ENCODE results near the gene PTPRH. TPM values are rescaled to one million over a fixed set of nuclear protein-coding genes. Genes with fewer than 3 reads are reported as not detected.

Gene PTPRH
- polyA plus RNA-seq, 1 of the 3 experiments (the other 2 are of a cell fraction): 1.1 TPM

GRCh38 chr19:55209693-55210472 is 582 bp upstream of the PTPRH start (continued):
- TF ChIP-seq NRF1 (IDR thresholded peaks at IDR 0.05; ENCODE audit: low read depth, low read length) (no peak), SMC3 (IDR thresholded peaks at IDR 0.05; ENCODE audit: low read depth, low read length) (no peak), JUND (IDR thresholded peaks at IDR 0.05) (peak; percentile 86), RCOR1 (IDR thresholded peaks at IDR 0.05; ENCODE audit: low read length) (no peak), FOXJ3 (CRISPR knock-in tag; IDR thresholded peaks at IDR 0.05) (no peak), EP300 (IDR thresholded peaks at IDR 0.05; ENCODE audit: borderline replicate concordance in 1 of 2, low read depth in 1 of 2, low read length in 1 of 2) (peak in 1 of 2 experiments; percentile 68; a peak in 2 of 4 replicates), NFIC (IDR thresholded peaks at IDR 0.05; ENCODE audit: borderline replicate concordance) (peak; percentile 77; the same call in 1 of the 2 replicates), MAX (IDR thresholded peaks at IDR 0.05; ENCODE audit: low read depth) (no peak), MEF2A (IDR thresholded peaks at IDR 0.05; ENCODE audit: borderline replicate concordance, low read depth) (peak; percentile 98), SIN3A (IDR thresholded peaks at IDR 0.05; ENCODE audit: borderline replicate concordance, low read depth, low read length) (no peak)

GRCh38 chr19:55206664-55207500 is 2.4 kb downstream of the PTPRH start:
- WGBS (ENCODE audit: low lambda C conversion rate): 39% methylated on average over 25 of the region's 29 CpGs
- no peaks in the 10 kb centered on the region for H3K9me3 ChIP-seq
- no peaks in the 10 kb centered on the region for H3K9me2 ChIP-seq
- peak overlapping the region in 1 of 2 experiments; percentile 19; a peak in 2 of 4 replicates for H3K4me3 ChIP-seq (ENCODE audit: low read depth in 2 of 2, low read length in 1 of 2)
- H3K4me1 ChIP-seq (ENCODE audit: control insufficient read depth in 1 of 2, insufficient read depth in 2 of 2, low read depth in 1 of 2, low read length in 1 of 2): peaks cover 20 to 23% of the 10 kb centered on the region in 2 experiments; a peak in 3 of 4 replicates
- no peaks in the 10 kb centered on the region for H3K36me3 ChIP-seq (replicated peaks in 1 of 2; ENCODE audit: control insufficient read depth in 1 of 2, insufficient read depth in 2 of 2, low read length in 1 of 2)
- H3K79me2 ChIP-seq (ENCODE audit: insufficient read depth): no peaks in the 10 kb centered on the region
- H2AFZ ChIP-seq (ENCODE audit: low read depth): peak overlapping the region; percentile 36; the same call in 1 of the 2 replicates
- peaks cover 19% of the 10 kb centered on the region for H3F3A ChIP-seq (replicated peaks; ENCODE audit: insufficient read depth)
- ChIA-PET POLR2A (interaction anchor here (0.6 to 1.4 kb wide), 4 partner anchors 9 to 47 kb away, joined by 3 to 6 read pairs (median 4); partner anchors contain the start of gene TMEM86B), CTCF (interaction anchor here (0.6 to 1.7 kb wide), 5 partner anchors 21 to 85 kb away, joined by 3 to 5 read pairs (median 4); partner anchors contain the start of genes DNAAF3 and TMEM86B)
- peak; percentile 96 for DNase-seq
- H4K20me1 ChIP-seq (ENCODE audit: insufficient read depth): peaks cover 5% of the 10 kb centered on the region; the same call in 1 of the 2 replicates
- H3K4me2 ChIP-seq: peak overlapping the region; percentile 70
- no peaks in the 10 kb centered on the region for H3K27me3 ChIP-seq (ENCODE audit: insufficient read depth)
- no peak overlapping the region for H3K9ac ChIP-seq
- H3K27ac ChIP-seq (ENCODE audit: low read depth in 2 of 2, low read length in 1 of 2): peak overlapping the region in 1 of 2 experiments; percentile 34; a peak in 1 of 4 replicates
- TF ChIP-seq SIN3A (IDR thresholded peaks at IDR 0.05; ENCODE audit: borderline replicate concordance, low read depth, low read length) (no peak), RFX5 (IDR thresholded peaks at IDR 0.05; ENCODE audit: low read length) (no peak), REST (IDR thresholded peaks at IDR 0.05; ENCODE audit: low read depth, low read length) (no peak), USF1 (IDR thresholded peaks at IDR 0.05; ENCODE audit: borderline replicate concordance, low read depth) (no peak), EP300 (IDR thresholded peaks at IDR 0.05; ENCODE audit: borderline replicate concordance in 1 of 2, low read depth in 1 of 2, low read length in 1 of 2) (no peak; a peak in 1 of 4 replicates), RAD21 (IDR thresholded peaks at IDR 0.05; ENCODE audit: low read length) (no peak; the same call in 1 of the 2 replicates), IRF3 (IDR thresholded peaks at IDR 0.05; ENCODE audit: low read depth, low read length) (no peak), FOSL2 (IDR thresholded peaks at IDR 0.05; ENCODE audit: borderline replicate concordance, low read depth) (peak; percentile 94), USF2 (IDR thresholded peaks at IDR 0.05; ENCODE audit: borderline replicate concordance, low read depth, low read length) (no peak), NFIC (IDR thresholded peaks at IDR 0.05; ENCODE audit: borderline replicate concordance) (peak; percentile 65), FOXJ3 (CRISPR knock-in tag; IDR thresholded peaks at IDR 0.05) (0 out of 2 replicates have a peak, but pooled peaks have one; percentile 18), MEF2A (IDR thresholded peaks at IDR 0.05; ENCODE audit: borderline replicate concordance, low read depth) (no peak), TCF12 (IDR thresholded peaks at IDR 0.05) (peak; percentile 68), YY1 (IDR thresholded peaks at IDR 0.05; ENCODE audit: low read depth) (no peak), GABPA (IDR thresholded peaks at IDR 0.05; ENCODE audit: low read depth) (no peak)

All from SK-N-SH (cell line).